ELR (cell line): Measurements from ENCODE around the gene TMEM117.
"Not testable (repeated sequence)": the region's sequence is repeated elsewhere in the genome, so short reads cannot be mapped to it uniquely, and the experiment has no call there.

ENCODE experiments used
- DNase-seq: peaks from one replicate; pipeline ENCODE4 v3.0.0-alpha.2; 2015; ENCODE audit warnings: low read depth

TMEM117 gene

DNA sequence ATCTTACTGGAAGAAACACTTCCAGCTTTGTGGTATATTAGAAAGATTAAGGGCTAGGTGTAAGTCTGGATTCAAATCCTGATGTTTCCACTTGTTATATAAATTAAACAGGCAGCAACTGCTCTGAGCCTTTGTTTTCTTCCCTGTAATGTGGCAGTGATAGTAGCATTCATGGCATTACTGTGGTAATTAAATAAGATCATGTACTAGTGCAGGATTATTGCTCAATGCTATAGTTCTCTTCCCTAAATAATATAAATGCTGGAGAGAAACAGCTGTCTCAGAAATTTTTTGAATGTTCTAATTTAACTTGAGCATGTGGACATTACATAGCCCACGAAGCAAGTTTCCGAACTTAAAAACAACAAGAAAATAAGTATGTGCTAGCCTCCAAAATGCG, 5.4 kb downstream of the TMEM117 start:
- no peak for DNase-seq

DNA sequence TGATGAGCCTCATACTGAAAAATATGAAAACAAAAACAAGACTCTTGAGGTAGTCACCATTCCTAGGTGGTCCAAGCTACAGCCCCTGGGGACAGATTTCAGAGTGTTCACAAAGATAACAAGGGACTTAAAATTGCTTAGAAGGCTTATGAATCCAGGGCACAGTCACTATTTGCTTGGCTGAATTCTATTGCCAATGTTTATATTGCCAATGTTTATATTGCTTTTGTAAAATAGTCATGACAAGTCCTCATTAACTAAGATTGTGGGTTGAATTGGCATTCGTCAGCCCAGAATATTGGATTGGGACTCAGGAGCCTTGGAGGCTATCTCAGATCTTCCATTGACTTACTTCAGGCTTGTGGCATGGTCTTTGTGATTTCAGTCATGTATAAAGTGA, 6.4 kb downstream of the TMEM117 start:
- DNase-seq, result no peak

DNA sequence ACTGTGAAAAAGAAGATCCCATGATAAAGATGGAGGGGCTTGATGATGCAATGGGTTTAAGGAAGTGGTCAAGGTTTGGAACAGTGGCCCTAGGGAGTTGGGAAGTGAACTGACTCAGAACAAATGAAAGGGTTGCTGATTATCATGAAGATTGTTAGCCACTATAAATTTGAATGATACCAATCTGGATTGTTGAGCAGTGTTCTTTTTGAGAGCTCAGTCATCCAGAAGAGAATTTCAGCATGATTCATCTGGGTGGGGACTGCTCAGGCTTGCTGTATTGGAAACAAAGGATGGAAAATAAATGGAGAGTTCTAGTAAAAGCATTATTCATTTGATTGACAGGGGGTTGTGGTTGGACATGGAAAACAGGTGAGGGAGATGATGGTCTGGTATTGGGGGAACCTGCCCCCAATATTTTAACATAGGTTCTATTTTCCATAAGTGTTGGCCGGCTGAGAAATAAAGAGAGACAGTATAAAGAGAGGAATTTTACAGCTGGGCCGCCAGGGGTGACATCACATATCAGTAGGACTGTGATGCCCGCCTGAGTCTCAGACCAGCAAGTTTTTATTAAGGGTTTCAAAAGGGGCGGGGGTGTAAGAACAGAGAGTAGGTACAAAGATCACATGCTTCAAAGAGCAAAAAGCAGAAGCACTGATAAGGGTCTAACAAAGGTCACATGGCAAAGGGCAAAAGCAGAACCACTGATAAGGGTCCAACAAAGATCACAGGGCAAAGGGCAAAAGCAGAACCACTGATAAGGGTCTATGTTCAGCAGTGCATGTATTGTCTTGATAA, 11.7 kb downstream of the TMEM117 start:
- DNase-seq, result peak; percentile 70

DNA sequence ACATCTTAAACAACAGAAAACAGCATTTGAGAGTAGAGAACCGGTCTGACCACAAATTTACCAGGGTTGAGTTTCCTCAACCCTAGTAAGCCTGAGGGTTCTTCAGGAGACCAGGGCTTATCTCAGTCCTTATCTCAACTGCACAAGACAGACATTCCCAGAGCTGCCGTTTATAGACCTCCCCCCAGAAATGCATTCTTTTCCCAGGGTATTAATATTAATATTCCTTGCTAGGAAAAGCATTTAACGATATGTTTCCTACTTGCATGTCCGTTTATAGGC, 12.3 kb downstream of the TMEM117 start:
- DNase-seq, result no peak

DNA sequence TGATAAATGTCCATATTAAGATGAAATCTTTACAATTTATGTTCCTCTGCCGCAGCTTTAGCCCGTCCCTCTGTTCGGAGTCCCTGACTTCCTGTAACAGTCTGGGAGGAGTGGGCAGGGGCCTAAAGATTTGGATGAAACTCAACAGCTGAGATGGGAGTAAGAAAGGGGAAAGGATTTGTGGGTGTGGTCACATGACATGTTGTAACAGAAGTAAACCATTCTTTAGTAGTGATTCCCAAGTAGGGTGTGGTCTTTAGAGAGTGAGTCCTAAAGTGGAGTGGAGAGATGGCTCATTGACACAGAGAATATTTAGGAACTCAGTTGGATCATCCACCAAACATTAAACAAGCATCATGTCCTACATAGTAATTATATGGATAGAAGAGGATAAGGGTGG, 12.9 kb downstream of the TMEM117 start:
- DNase-seq, result peak; percentile 23

DNA sequence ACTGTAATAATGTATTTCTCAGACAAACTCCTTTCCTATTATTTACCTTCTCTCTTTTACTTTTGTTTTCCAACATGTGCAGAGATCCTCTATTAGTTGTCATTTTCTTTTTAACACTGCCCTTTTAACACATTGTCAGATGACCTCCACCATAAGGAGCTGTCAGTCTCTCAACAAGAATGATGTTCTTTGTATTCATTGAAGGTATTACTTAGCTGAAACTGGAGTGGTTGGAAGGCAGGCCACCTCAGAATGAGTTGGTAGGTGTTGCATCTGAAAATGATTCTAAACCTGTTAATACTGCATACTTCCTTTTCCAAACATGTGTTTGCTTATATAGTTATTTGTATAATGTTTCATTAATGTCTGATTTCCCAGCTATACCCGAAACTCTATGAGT, 16.9 kb downstream of the TMEM117 start:
- DNase-seq, result no peak

DNA sequence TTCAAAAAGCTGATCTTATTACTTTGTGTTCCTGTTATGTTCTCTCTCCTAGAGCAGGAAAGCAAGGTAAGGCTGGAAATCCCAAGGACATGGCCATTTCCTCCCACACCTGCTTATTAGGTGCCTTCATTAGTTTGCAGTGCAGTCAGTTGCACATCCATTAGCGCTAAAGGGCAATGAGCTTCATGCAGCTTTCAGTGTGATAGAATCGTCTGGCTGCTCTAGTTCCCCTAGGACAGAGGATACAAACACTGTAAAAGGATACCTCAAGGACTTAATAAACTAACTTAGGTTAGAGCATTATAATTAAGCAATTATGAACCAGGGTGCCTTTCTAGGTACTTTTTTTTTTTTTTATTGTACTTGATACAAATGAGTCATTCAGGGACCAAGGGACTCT, 21.1 kb downstream of the TMEM117 start:
- no peak for DNase-seq

DNA sequence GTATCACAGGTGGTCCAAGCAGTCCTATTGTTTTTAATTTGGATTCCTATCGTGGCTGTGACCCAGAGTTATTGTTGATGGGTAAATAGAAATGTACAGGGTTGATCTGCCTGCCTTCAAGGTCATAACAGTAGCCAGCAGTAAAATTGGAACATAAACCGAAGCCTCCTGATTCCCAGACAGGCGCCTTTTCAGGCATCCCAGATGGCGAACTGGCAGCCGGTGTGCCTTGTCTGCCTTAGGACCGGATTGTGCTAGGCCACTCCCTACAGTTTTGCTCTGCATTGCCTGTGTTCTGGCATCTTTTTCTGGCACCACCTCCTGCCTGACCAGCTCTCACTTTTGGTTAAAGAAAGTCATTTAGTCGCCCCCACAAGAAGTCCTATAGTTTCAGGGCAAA, 22.2 kb downstream of the TMEM117 start:
- DNase-seq, result no peak

DNA sequence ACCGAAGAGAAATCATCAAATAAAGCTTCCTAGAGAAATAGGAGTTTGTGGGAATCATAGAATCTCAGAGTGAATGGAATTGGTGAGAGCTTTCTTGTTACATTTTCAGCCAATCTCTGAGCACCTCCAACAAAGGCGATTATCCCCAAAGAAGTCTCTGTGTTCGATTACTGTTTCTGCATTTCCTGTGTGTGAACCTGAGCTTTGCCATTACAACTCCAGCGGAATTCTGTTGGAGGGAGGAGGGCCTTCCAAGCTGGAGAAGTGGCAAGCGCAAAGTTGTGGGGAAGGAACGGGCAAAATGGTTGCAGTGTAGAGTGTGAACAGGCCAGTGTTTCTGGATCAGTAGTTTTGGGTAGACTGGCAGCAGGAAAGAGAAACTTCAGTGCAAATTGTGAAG, 23.1 kb downstream of the TMEM117 start:
- DNase-seq, result no peak

DNA sequence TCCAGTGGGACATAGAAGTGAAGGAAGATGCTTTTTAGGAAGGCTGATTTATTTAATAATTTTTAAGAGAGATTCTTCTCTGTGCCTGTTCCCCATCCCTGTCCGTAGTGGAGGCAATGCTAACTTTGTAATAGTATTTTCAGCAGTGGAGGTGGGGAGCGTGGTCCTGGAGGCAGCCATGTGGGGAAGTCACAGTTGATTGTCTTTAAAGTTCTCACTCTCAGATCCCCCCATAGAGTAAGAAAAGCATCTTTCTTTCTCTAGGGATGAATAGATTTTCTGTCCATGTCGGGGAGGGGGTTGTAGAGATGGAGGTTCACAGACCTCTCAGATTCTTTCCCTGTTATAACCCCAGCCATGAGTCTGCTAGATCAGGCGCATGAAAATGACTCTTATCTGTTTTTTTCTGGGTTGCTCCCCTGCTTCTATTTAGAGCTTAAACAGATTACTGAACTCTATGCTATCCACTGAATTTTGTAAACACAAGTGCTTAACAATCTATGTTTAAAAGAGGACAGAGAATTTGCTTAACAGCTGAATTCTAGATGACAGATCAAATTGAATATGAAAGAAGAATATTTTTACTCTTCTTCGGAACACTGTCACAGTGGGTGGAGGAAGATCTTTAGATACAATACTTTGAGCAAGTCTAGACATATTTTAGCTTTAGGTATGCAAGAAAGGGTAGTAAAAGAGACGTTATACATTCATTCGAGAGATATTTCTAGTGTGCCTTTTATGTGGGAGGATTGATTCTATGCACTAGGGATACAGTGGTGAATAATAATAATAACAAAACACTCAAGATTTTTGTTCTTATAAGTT, 25.3 kb downstream of the TMEM117 start:
- DNase-seq, result no peak

DNA sequence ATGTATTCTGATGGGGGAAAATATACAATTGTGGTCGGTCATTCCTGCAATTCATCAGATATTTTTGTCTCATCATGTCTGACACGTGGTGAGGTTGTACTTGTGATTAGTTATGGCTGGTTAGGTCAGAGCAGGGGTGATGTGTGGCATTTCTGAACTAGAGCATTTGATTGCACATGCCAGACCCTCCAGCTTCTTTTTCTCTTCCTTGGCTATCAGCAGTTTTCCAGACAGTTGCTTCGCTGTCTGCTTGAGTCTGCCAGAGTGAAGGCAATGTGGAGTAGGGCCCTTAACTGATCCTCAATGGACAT, 25.9 kb downstream of the TMEM117 start:
- DNase-seq, result no peak

DNA sequence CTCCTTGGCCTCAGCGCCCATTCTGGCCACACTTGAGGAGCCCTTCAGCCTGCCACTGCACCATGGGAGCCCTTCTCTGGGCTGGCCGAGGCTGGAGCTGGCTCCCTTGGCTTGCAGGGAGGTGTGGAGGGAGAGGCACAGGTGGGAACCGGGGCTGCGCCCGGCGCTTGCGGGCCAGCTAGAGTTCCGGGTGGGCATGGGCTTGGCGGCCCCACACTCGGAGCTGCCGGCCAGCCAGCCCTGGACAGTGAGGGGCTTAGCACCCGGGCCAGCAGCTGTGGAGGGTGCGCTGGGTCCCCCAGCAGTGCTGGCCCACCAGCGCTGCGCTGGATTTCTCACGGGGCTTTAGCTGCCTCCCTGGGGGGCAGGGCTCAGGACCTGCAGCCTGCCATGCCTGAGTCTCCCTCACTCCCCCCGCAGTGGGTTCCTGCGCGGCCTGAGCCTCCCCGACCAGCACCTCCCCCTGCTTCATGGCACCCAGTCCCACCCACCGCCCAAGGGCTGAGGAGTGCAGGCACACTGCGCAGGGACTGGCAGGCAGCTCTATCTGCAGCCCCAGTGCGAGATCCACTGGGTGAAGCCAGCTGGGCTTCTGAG, 28.0 kb downstream of the TMEM117 start:
- DNase-seq, result no peak

DNA sequence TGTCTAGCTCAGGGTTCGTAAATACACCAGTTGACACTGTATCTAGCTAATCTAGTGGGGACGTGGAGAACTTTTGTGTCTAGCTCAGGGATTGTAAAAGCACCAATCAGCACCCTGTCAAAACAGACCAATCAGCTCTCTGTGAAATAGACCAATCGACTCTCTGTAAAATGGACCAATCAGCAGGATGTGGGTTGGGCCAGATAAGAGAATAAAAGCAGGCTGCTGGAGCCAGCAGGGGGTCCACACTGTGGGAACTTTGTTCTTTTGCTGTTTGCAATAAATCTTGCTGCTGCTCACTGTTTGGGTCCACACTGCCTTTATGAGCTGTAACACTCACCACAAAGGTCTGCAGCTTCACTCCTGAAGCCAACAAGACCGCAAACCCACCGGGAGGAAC, 28.7 kb downstream of the TMEM117 start:
- DNase-seq, result not testable (repeated sequence)

DNA sequence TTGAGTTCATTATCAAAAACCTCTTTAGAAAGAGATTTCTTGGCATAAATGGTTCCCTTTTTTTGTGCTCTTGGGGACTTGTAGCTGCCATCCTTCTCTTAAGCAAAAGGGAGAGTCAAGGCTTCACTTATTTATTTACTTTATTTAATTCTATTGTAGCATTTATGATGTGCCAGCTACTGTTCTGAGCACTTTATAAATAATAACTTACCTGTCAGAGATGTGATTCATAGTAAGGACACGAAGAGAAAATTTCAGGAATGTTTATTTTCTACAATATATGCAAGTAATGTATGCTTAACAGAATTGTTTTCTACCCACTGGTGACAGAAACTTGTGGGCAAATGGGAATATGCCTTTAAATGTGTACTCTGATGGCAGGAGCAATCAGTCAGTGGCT, 33.3 kb downstream of the TMEM117 start:
- DNase-seq, result no peak

DNA sequence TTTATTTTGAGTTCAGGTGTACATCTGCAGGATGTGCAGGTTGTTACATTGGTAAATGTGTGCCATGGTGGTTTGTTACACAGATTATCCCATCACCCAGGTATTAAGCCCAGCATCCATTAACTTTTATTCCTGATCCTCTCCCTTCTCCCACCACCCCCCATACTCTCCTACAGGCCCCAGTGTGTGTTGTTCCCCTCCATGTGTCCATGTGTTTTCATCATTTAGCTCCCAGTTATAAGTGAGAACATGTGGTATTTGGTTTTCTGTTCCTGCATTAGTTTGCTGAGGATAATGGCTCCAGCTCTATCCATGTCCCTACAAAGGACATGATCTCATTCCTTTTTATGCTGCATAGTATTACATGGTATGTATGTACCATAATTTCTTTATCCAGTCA, 33.9 kb downstream of the TMEM117 start:
- DNase-seq, result not testable (repeated sequence)

DNA sequence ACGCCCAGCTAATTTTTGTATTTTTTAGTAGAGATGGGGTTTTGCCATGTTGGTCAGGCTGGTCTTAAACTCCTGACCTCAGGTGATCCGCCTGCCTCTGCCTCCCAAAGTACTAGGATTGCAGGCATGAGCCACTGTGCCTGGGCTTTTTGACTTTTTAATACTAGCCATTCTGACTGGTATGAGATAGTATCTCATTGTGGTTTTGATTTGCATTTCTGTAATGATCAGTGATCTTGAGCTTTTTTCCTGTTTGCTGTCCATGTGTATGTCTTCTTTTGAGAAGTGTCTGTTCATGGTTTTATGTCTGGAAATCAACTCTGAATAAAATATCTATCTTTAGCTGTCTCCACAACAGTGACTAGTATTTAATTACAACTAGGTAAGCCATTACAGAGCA, 35.4 kb downstream of the TMEM117 start:
- DNase-seq, result not testable (repeated sequence)

DNA sequence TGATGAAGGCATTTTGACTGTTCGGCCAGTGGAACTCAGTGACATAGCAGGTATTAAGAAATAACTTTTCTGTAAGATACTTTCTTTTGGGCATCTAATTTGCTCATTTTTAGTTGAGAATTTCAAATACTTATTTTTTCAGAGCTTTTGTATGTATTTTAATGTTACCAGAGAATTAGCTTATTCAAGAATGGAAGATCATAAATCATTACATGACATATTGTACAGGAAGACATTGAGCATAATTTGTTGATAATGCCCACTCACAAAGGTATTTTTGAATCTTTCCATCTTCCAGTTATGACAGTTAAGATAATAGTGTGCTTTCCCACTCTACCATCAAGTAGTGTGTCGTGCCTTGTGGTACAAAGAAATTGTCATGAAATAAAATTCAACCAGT, 36.5 kb downstream of the TMEM117 start:
- DNase-seq, result no peak

DNA sequence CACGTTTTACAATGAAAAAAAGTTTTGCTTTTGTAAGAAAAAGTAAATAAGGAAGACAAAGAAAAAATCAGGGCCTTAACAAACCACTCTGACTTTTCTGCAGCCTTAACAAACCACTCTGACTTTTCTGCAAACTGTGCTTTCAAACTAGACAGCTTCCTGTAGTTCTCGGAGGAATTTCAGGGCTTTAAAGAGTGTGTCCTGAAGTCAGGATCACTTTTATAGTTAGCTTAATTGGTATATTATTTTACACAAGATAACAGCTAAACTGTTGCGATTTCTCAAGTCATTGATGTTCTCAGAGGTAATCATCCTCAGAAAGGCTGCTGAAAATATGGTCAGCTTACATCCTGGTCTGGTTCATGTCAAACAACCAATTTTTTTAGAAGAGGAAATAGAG, 42.2 kb downstream of the TMEM117 start:
- DNase-seq, result no peak

DNA sequence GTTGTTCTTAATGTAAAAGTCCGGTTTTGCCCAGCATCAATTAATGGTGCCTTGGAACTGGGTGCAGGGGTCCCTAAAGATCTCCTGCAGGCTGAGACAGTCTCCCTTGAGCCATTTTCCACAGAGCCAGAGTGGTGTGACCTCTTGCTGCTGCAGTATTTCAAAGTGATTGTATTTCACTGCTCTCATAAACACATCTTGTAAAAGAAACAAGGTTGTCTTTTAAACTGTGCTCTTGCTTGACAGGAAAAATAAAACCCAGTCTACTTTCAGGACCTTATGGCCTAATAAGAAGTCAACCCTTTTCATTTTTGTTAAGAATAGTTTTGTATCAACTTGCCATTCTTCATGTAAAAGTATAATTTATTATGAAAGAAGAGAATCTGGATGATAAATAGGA, 44.7 kb downstream of the TMEM117 start:
- DNase-seq, result no peak

DNA sequence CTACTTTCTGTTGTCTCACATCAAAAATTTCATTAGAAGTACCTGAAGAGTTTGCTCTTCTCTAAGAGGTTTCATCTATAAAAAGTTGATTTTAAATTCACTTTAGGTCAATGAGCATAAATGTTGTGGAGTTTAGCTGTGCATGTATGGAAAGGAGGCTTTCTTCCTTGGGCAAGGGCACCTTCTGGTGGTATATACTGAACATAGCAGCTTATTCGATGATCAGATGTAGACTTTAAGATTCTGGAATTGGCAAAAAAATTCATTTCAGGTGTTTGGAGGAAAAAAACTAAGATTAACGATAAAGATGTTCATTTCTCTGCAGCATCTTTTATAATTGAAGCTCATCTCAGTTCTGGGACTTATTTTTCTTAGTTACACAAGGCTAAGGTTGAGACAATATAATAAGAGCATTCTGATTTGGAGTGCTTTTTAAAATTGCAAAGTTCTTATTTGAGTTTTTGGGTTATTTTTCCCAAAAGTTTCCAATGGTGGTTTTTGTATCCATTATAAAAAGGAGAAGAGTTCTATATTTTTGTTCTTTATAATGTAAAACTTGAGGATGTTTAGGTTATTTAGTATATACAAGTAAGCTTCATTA, 46.8 kb downstream of the TMEM117 start:
- peak; percentile 75 for DNase-seq

DNA sequence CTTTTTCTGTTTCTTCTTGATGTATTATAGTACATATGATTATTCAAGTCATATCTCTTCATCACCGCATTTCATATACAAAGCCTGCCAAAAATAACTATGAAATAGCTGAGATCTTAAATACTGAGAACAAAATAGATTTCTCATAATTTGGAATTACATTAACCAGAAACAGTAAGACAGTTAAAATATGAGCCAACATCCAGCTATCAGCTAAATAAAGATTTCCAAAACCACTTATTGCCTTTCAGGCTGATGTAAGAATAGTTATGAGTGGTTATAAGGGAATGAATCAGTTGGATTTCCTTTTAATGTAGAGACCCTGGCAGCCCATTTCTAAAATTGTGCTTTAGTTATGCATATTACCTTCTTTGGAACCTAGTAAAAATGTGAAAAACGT, 47.4 kb downstream of the TMEM117 start:
- no peak for DNase-seq

DNA sequence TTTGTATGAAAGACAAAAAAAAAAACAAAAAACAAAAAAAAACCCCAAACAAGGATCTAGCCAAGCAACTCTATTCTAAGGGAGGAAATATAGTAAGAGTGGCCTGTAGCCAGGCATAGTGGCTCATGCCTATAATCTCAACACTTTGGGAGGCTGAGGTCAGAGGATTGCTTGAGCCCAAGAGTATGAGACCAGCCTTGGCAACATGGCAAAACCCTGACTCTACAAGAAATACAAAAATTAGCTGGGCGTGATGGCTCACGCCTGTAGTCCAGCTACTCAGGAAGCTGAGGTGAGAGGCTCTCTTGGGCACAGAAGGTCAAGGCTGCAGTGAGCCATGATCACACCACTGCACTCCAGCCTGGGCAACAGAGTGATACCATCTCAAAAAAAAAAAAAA, 47.9 kb downstream of the TMEM117 start:
- DNase-seq, result no peak
